ENCODE results near the gene GABRR3.

GABRR3 gene

GRCh38 chr3:97952872-97953271 is 82.2 kb downstream of the GABRR3 start:
- TF ChIP-seq ZNF202 (tag by site-specific recombination; IDR thresholded peaks at IDR 0.05; ENCODE audit: borderline replicate concordance) (no peak), ZNF677 (tag by site-specific recombination; IDR thresholded peaks at IDR 0.05) (no peak), HIC1 (tag by site-specific recombination; IDR thresholded peaks at IDR 0.05) (no peak), ZNF311 (tag by site-specific recombination; IDR thresholded peaks at IDR 0.05; ENCODE audit: borderline replicate concordance) (no peak), ZNF354C (tag by site-specific recombination; IDR thresholded peaks at IDR 0.05; ENCODE audit: borderline replicate concordance, low read depth) (no peak), ZNF133 (tag by site-specific recombination; IDR thresholded peaks at IDR 0.05) (no peak), ZNF426 (tag by site-specific recombination; IDR thresholded peaks at IDR 0.05) (no peak), ZNF626 (tag by site-specific recombination; IDR thresholded peaks at IDR 0.05) (no peak), YY2 (tag by site-specific recombination; IDR thresholded peaks at IDR 0.05) (no peak), ZNF501 (tag by site-specific recombination; IDR thresholded peaks at IDR 0.05) (no peak), ZNF768 (tag by site-specific recombination; IDR thresholded peaks at IDR 0.05) (no peak), SP2 (tag by site-specific recombination; IDR thresholded peaks at IDR 0.05) (no peak), ZNF423 (tag by site-specific recombination; IDR thresholded peaks at IDR 0.05) (no peak)
- H3K9me3 ChIP-seq (ENCODE audit: control insufficient read depth, insufficient read depth, low read depth, low read length) = no peaks in the 10 kb centered on the region
- CTCF ChIA-PET = interaction anchor here (0.7 kb wide), 1 partner anchor 115 kb away, joined by 3 read pairs; no protein-coding TSS in a partner anchor
- H3K36me3 ChIP-seq (ENCODE audit: control insufficient read depth in 2 of 2, insufficient read depth in 1 of 2, low read length in 2 of 2) = peaks cover 4 to 88% of the 10 kb centered on the region in 2 experiments; a peak in 2 of 3 replicates
- POLR2A ChIA-PET = no interaction called here
- H3K27ac ChIP-seq (ENCODE audit: extremely low read depth, low read depth, low read length) = no peak overlapping the region
- H3K4me1 ChIP-seq (ENCODE audit: control insufficient read depth, insufficient read depth, low read length) = no peaks in the 10 kb centered on the region
- no peak overlapping the region for H3K4me3 ChIP-seq (ENCODE audit: low read depth, low read length)

GRCh38 chr3:97952280-97952679 is 82.8 kb downstream of the GABRR3 start:
- TF ChIP-seq ZNF211 (tag by site-specific recombination; IDR thresholded peaks at IDR 0.05; ENCODE audit: low read depth) (no peak), ZNF510 (tag by site-specific recombination; IDR thresholded peaks at IDR 0.05; ENCODE audit: insufficient replicate concordance) (no peak), ZBTB17 (tag by site-specific recombination; IDR thresholded peaks at IDR 0.05) (no peak), GFI1B (tag by site-specific recombination; IDR thresholded peaks at IDR 0.05) (no peak), ZBTB20 (tag by site-specific recombination; IDR thresholded peaks at IDR 0.05) (no peak), ZNF549 (tag by site-specific recombination; IDR thresholded peaks at IDR 0.05) (no peak), ZNF184 (tag by site-specific recombination; IDR thresholded peaks at IDR 0.05) (no peak), BCL11A (tag by site-specific recombination; IDR thresholded peaks at IDR 0.05; ENCODE audit: low read depth) (no peak), ZFHX2 (tag by site-specific recombination; conservative IDR thresholded peaks at IDR 0.05) (no peak), ZNF555 (tag by site-specific recombination; conservative IDR thresholded peaks at IDR 0.05) (no peak), ZNF629 (tag by site-specific recombination; IDR thresholded peaks at IDR 0.05) (no peak), ATF2 (tag by site-specific recombination; IDR thresholded peaks at IDR 0.05; ENCODE audit: low read depth) (no peak), ZEB2 (tag by site-specific recombination; IDR thresholded peaks at IDR 0.05) (no peak), ZBTB21 (tag by site-specific recombination; IDR thresholded peaks at IDR 0.05) (no peak), ZNF416 (tag by site-specific recombination; IDR thresholded peaks at IDR 0.05) (no peak), ZNF202 (tag by site-specific recombination; IDR thresholded peaks at IDR 0.05; ENCODE audit: borderline replicate concordance) (no peak), ZNF19 (tag by site-specific recombination; IDR thresholded peaks at IDR 0.05; ENCODE audit: low read depth) (no peak)
- Histone ChIP-seq H3K36me3 (ENCODE audit: control insufficient read depth in 2 of 2, insufficient read depth in 1 of 2, low read length in 2 of 2) (peaks cover 4 to 88% of the 10 kb centered on the region in 2 experiments; a peak in 2 of 3 replicates), H3K9me3 (ENCODE audit: control insufficient read depth, insufficient read depth, low read depth, low read length) (no peaks in the 10 kb centered on the region), H3K27ac (ENCODE audit: extremely low read depth, low read depth, low read length) (no peak overlapping the region), H3K4me3 (ENCODE audit: low read depth, low read length) (no peak overlapping the region), H3K4me1 (ENCODE audit: control insufficient read depth, insufficient read depth, low read length) (no peaks in the 10 kb centered on the region)
- ChIA-PET POLR2A (no interaction called here), CTCF (no interaction called here)

All from HEK293 (cell line).